IgD-negative memory B cell (primary cell): ENCODE measurements around the gene SEC61B. TPM values are rescaled to one million over a fixed set of nuclear protein-coding genes. Genes with fewer than 3 reads are reported as not detected.
"Not testable (repeated sequence)": the region's sequence is repeated elsewhere in the genome, so short reads cannot be mapped to it uniquely, and the experiment has no call there.

Source experiments
- H3K27ac Mint-ChIP-seq, 3 donors: one replicate each; pipeline ENCODE4 v1.8.0; 2020 to 2022; ENCODE audit warnings: mild to moderate bottlenecking in 3 of 3, mixed read lengths in 3 of 3, moderate library complexity in 1 of 3
- H3K27me3 Mint-ChIP-seq: one replicate; pipeline ENCODE4 v1.8.0; 2021; ENCODE audit warnings: mixed read lengths
- H3K36me3 Mint-ChIP-seq: one replicate; pipeline ENCODE4 v1.8.0; 2020; ENCODE audit warnings: mild to moderate bottlenecking, mixed read lengths
- H3K4me1 Mint-ChIP-seq, 3 donors: one replicate each; pipeline ENCODE4 v1.8.0; 2020 to 2022; ENCODE audit warnings: mixed read lengths in 3 of 3, mild to moderate bottlenecking in 1 of 3
- H3K4me3 Mint-ChIP-seq, 4 donors: one replicate each; pipeline ENCODE4 v1.8.0; 2020 to 2022; ENCODE audit warnings: mild to moderate bottlenecking in 4 of 4, mixed read lengths in 4 of 4, moderate library complexity in 3 of 4
- H3K9me3 Mint-ChIP-seq, 3 donors: one replicate each; pipeline ENCODE4 v1.8.0; 2020 to 2021; ENCODE audit warnings: mixed read lengths in 3 of 3, mild to moderate bottlenecking in 1 of 3
- polyA plus RNA-seq: library from polyadenylated mRNA; unstranded; fragments of 300-500 nt; fragmentation: Illumina TruSeq; gene quantifications from one replicate; pipeline ENCODE4 v1.2.3, GENCODE V29; 2021

The SEC61B gene
- polyA plus RNA-seq, 1 donor from 2014 or later, result 298 TPM

GRCh38 chr9:99184475-99185347 lies 37.4 kb upstream of the SEC61B start:
- no peaks in the 10 kb centered on the region for H3K27me3 Mint-ChIP-seq
- H3K4me1 Mint-ChIP-seq, result peaks cover 38 to 54% (median 39%) of the 10 kb centered on the region in 3 donors
- peak overlapping the region in 2 of 3 donors; percentile 16 to 94 for H3K27ac Mint-ChIP-seq
- H3K9me3 Mint-ChIP-seq, result no peaks in the 10 kb centered on the region
- no peaks in the 10 kb centered on the region for H3K36me3 Mint-ChIP-seq
- H3K4me3 Mint-ChIP-seq, result peak overlapping the region in 2 of 4 donors; percentile 61 to 64

- Mint-ChIP-seq H3K9me3 (no peaks in the 10 kb centered on the region), H3K27ac (peak overlapping the region in 1 of 3 donors; percentile 94), H3K4me3 (no peak overlapping the region), H3K27me3 (no peaks in the 10 kb centered on the region), H3K36me3 (no peaks in the 10 kb centered on the region), H3K4me1 (peaks cover 36 to 53% (median 41%) of the 10 kb centered on the region in 3 donors)
Measured at GRCh38 chr9:99185348-99185632, 36.8 kb upstream of the SEC61B start.

GRCh38 chr9:99185934-99186333 lies 36.1 kb upstream of the SEC61B start:
- Mint-ChIP-seq H3K9me3 (no peaks in the 10 kb centered on the region), H3K4me1 (peaks cover 34 to 49% (median 39%) of the 10 kb centered on the region in 3 donors), H3K4me3 (no peak overlapping the region), H3K27ac (peak overlapping the region in 1 of 3 donors; percentile 94), H3K36me3 (no peaks in the 10 kb centered on the region), H3K27me3 (no peaks in the 10 kb centered on the region)

GRCh38 chr9:99187311-99187710 lies 34.8 kb upstream of the SEC61B start:
- Mint-ChIP-seq H3K27ac (peak overlapping the region in 2 of 3 donors; percentile 1 to 49), H3K27me3 (no peaks in the 10 kb centered on the region), H3K9me3 (no peaks in the 10 kb centered on the region), H3K4me3 (peak overlapping the region in 2 of 4 donors; percentile 49 to 55), H3K4me1 (peaks cover 24 to 36% (median 29%) of the 10 kb centered on the region in 3 donors), H3K36me3 (no peaks in the 10 kb centered on the region)

GRCh38 chr9:99189186-99189585 lies 32.9 kb upstream of the SEC61B start:
- H3K9me3 Mint-ChIP-seq, result no peaks in the 10 kb centered on the region
- H3K4me3 Mint-ChIP-seq, result no peak overlapping the region
- H3K36me3 Mint-ChIP-seq, result peaks cover 2% of the 10 kb centered on the region
- H3K27ac Mint-ChIP-seq, result peak overlapping the region in 1 of 3 donors; percentile 83
- H3K27me3 Mint-ChIP-seq, result no peaks in the 10 kb centered on the region
- peaks cover 21 to 36% (median 29%) of the 10 kb centered on the region in 3 donors for H3K4me1 Mint-ChIP-seq

GRCh38 chr9:99189887-99190596 lies 32.0 kb upstream of the SEC61B start:
- Mint-ChIP-seq H3K27me3 (no peaks in the 10 kb centered on the region), H3K27ac (no peak overlapping the region), H3K4me1 (peaks cover 18 to 31% (median 23%) of the 10 kb centered on the region in 3 donors), H3K4me3 (no peak overlapping the region), H3K9me3 (peaks cover 0 to 2% (median 0%) of the 10 kb centered on the region in 3 donors), H3K36me3 (peaks cover 3% of the 10 kb centered on the region)

- no peak overlapping the region for H3K4me3 Mint-ChIP-seq
- H3K27ac Mint-ChIP-seq, result no peak overlapping the region
- H3K4me1 Mint-ChIP-seq, result peaks cover 18 to 29% (median 23%) of the 10 kb centered on the region in 3 donors
- peaks cover 0 to 2% (median 0%) of the 10 kb centered on the region in 3 donors for H3K9me3 Mint-ChIP-seq
- H3K36me3 Mint-ChIP-seq, result peaks cover 3% of the 10 kb centered on the region
- H3K27me3 Mint-ChIP-seq, result no peaks in the 10 kb centered on the region
Measured at GRCh38 chr9:99190597-99191283, 31.3 kb upstream of the SEC61B start.

GRCh38 chr9:99192786-99193465 lies 29.2 kb upstream of the SEC61B start:
- H3K36me3 Mint-ChIP-seq, result peaks cover 3% of the 10 kb centered on the region
- H3K9me3 Mint-ChIP-seq, result peaks cover 0 to 2% (median 0%) of the 10 kb centered on the region in 3 donors
- no peaks in the 10 kb centered on the region for H3K27me3 Mint-ChIP-seq
- H3K4me1 Mint-ChIP-seq, result peaks cover 5 to 16% (median 7%) of the 10 kb centered on the region in 3 donors
- H3K4me3 Mint-ChIP-seq, result no peak overlapping the region
- no peak overlapping the region for H3K27ac Mint-ChIP-seq

- H3K27me3 Mint-ChIP-seq, result no peaks in the 10 kb centered on the region
- H3K4me1 Mint-ChIP-seq, result peaks cover 4 to 11% (median 4%) of the 10 kb centered on the region in 3 donors
- peaks cover 3% of the 10 kb centered on the region for H3K36me3 Mint-ChIP-seq
- no peak overlapping the region for H3K4me3 Mint-ChIP-seq
- peaks cover 0 to 2% (median 0%) of the 10 kb centered on the region in 3 donors for H3K9me3 Mint-ChIP-seq
- no peak overlapping the region for H3K27ac Mint-ChIP-seq
Measured at GRCh38 chr9:99193466-99193821, 28.6 kb upstream of the SEC61B start.

GRCh38 chr9:99196484-99196883 lies 25.6 kb upstream of the SEC61B start:
- not testable (repeated sequence) for H3K9me3 Mint-ChIP-seq, H3K27me3 Mint-ChIP-seq, H3K36me3 Mint-ChIP-seq, H3K4me3 Mint-ChIP-seq
- peak overlapping the region in 1 of 3 donors; percentile 40 for H3K27ac Mint-ChIP-seq
- peaks cover 0 to 14% (median 3%) of the 10 kb centered on the region in 3 donors for H3K4me1 Mint-ChIP-seq

- Mint-ChIP-seq H3K9me3 (peaks cover 0 to 2% (median 0%) of the 10 kb centered on the region in 3 donors), H3K36me3 (peaks cover 3% of the 10 kb centered on the region), H3K27ac (peak overlapping the region in 1 of 3 donors; percentile 40), H3K27me3 (no peaks in the 10 kb centered on the region), H3K4me1 (peaks cover 0 to 14% (median 3%) of the 10 kb centered on the region in 3 donors), H3K4me3 (no peak overlapping the region)
Measured at GRCh38 chr9:99197124-99197630, 24.9 kb upstream of the SEC61B start.

GRCh38 chr9:99197987-99198386 lies 24.1 kb upstream of the SEC61B start:
- Mint-ChIP-seq H3K27ac (no peak overlapping the region), H3K4me3 (no peak overlapping the region), H3K27me3 (no peaks in the 10 kb centered on the region), H3K9me3 (peaks cover 0 to 2% (median 0%) of the 10 kb centered on the region in 3 donors), H3K4me1 (peaks cover 0 to 14% (median 3%) of the 10 kb centered on the region in 3 donors), H3K36me3 (peaks cover 3% of the 10 kb centered on the region)

- Mint-ChIP-seq H3K27me3 (no peaks in the 10 kb centered on the region), H3K4me1 (peaks cover 0 to 10% (median 3%) of the 10 kb centered on the region in 3 donors), H3K36me3 (no peaks in the 10 kb centered on the region), H3K9me3 (no peaks in the 10 kb centered on the region), H3K27ac (no peak overlapping the region), H3K4me3 (no peak overlapping the region)
Measured at GRCh38 chr9:99199938-99200539, 22.0 kb upstream of the SEC61B start.

GRCh38 chr9:99201603-99202002 lies 20.5 kb upstream of the SEC61B start:
- H3K27me3 Mint-ChIP-seq, result no peaks in the 10 kb centered on the region
- H3K4me1 Mint-ChIP-seq, result peaks cover 3 to 7% (median 4%) of the 10 kb centered on the region in 3 donors
- H3K9me3 Mint-ChIP-seq, result no peaks in the 10 kb centered on the region
- H3K4me3 Mint-ChIP-seq, result no peak overlapping the region
- no peak overlapping the region for H3K27ac Mint-ChIP-seq
- H3K36me3 Mint-ChIP-seq, result no peaks in the 10 kb centered on the region
